ENCODE results near the gene PAX8.
A peak's percentile ranks its signal among the peaks of the same experiment; 100 is the strongest.

The PAX8 gene

DNA sequence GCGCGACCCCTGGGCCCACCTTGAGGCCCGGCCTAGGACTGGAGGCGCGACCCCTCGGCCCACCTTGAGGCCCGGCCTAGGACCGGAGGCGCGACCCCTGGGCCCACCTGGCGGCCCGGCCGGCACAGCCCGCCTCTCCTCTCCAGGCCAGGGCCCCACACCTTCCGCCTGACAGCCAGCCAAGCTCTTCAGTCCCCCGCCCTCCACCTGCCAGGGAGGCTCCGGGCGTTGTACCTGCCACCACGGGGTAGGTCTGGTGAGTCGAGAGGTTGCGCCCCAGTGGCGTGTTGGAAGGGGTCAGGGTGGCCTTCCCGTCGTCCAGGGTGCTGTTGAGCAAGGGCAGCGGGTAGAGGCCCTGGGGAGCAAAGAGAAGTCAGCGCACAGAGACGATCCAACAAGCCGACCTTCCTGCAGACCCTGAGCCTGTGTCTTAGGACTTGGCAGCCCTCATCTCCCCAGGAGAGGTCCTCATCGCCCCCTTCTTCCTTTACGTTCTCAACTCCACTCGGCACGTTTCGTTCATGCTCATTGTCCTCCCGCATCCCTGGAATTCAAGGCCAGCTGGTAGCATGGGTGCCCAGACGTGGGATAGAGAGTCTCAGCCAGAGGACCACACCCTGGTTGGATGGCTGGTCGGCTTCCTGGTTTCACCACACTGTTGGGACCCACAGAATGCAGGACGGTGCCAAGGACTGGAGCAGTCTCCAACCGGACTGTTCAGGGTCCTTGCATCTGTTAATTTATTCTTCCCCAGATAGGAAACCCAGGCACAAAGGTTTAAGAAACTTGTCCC, 42.2 kb downstream of the PAX8 start:
- no peak for DNase-seq

DNA sequence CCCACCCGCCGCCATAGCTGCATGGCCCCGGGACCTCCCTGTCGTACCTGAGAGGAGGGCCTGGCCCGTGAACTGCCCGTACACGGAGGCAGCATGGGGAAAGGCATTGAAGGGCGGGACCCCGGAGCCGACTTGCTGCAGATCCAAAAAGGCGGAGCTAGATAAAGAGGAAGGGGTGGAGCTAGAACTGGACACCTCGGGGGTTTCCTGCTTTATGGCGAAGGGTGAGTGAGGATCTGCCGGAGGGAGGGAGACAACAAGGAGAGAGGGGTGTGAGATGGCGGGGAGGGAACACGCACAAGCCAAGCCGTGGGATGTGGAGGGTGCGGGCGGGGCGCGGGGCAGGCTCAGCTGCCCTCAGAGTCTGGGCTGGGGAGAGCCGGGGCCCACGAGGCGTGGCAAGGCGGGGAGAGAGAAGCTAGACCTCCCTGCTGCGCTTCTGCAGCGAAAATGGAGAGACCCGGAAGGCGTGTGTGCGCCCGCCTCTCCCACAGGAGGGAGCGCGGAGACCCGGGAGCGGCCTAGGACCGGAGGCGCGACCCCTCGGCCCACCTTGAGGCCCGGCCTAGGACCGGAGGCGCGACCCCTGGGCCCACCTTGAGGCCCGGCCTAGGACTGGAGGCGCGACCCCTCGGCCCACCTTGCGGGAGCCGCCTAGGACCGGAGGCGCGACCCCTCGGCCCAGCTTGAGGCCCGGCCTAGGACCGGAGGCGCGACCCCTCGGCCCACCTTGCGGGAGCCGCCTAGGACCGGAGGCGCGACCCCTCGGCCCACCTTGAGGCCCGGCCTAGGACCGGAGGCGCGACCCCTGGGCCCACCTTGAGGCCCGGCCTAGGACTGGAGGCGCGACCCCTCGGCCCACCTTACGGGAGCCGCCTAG, 43.1 kb downstream of the PAX8 start:
- DNase-seq = peak in 3 of 6 experiments; percentile 20 to 49 (median 34)

DNA sequence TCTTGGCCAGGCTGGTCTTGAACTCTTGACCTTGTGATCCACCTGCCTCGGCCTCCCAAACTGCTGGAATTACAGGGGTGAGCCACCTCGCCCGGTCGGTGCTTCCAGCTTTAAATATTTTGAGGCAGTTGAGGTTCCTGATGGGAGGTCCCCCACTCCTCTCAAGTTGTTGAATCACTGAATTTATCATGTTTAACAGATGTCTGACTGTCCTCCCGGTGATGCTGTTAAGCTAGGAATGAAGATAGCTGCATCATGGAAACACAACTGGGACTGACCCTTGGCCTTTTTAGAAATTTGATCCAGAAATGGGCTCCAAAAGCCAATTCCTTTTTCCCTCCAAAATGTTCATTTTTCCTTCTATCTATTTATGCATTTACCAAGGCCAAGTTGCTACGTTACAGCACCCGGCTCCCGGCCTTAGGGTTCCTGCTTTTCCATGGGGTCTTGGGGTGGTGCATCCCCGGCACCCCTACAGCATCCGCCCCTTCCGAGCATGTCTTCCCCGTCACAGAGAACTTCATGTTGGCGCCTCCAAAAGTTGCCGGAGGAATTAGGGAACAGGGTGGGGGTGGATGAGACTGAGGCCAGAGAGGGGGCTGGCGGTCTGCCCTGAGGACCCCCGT, 43.9 kb downstream of the PAX8 start:
- no peak for DNase-seq

DNA sequence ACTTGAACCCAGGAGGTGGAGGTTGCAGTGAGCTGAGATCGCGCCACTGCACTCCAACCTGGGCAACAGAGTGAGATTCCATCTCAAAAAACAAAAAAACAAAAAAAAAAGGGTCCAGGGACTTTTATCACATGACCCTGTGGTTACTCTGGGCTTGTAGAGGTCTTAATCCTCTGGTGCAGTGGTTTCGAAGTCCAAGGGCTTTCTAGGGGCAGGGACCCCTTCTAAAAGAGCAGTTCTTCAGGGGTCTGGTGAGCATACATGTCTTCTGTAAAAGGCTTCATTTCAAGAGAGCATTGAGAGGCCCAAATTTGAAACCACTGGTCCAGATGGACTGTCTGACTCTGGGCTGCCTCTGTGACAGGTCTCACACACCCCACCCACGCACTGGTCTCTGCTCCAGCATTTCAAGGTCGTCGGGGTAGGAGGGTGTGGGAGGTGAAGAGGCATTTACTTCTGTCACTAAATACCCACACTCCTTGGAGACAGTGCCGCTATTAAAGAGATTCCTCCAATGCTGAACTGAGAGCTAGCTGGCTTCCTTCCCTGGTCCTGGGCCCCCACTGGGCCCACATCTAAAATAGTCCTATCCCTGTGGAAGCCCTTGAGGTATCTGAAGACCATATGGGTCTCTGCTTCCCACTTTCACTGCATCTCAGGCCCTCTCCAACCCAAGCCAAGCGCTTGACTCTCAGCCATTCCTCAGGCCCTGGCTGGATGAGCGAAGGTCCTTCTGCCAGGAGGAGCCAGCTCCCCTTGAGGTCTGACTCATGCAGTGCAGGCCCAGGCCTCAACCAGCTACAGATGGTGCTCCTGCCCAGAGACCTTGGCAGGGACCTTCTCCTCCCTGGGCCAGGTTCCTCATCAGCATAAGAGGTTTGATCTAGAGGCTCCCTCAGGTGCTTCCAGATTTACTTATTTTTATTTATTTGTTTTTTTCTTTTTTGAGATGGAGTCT, 44.8 kb downstream of the PAX8 start:
- no peak for DNase-seq

DNA sequence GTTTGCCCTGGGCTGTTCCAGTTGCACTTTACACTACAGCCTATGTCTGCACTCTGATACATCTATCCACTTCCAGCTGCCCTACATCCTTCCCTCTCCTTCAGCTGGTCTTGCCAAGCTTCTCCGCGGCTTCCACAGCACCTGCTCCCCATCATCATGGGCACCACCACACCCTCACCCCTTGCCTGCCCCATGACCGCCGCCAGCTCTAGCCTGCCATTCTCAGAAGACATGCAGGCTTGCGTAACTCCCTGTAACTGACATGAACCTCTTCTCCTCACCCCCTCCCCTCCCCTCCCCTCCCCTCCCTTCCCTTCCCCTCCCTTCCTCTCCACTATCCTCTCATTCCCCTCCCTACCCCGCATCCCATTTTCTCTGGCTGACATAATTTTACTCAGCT, 46.0 kb downstream of the PAX8 start:
- no peak for DNase-seq

DNA sequence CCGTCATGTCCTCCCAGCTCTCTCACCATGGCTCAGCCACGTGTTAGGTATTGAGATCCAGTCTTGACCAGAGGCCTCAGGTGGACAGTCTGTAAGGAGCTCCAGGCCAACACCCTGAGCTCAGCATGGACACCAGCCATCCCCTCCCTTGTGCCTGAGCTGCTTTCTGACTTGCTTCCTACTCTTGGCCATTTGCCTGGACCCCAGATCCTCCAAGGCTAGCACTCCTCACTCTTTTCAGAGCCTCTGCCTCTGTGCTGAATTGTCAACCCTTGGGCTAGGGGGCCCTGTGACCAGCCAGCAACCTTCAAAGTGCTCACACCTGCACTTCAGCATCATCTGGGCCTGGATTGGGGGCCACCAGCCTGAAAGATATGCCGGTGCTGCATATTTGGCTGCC, 46.6 kb downstream of the PAX8 start:
- no peak for DNase-seq

DNA sequence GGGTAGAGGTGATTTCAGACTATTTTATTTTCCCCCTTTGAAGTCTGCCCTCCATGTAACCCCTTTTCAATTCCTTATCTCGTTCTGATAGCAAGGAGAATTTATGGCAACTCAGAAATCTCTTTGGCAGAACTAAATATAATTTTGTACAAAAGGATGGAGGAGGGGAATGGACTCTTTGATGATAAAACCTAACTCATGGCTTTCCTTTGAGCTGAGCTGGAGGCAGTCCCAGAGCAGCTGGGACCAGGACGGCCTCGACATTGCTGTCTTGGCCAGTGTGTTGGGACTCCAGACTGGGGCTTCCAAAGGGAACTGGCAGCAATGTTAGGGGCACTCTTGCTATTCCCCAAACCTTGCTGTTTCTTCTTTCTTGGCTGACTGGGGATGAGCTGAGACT, 47.7 kb downstream of the PAX8 start:
- DNase-seq = no peak

DNA sequence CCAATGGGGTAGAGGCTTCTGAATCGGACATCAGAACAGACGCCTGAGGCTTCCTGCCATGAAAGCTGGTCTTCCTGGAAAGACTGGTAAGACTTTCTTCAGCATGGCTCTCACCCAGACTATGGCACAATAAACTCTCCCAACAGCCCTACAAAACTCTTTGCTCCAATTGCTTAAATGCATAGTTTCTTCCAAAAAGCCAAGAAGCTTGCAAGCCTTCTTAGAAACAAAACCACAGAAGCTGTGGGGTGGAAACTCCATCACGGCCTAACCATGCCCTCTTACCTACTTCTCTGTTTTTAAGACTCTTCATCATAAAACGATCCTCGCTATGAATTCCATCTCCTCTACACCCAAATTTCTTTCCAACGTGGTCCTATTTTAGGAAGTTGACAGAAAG, 48.2 kb downstream of the PAX8 start:
- no peak for DNase-seq

DNA sequence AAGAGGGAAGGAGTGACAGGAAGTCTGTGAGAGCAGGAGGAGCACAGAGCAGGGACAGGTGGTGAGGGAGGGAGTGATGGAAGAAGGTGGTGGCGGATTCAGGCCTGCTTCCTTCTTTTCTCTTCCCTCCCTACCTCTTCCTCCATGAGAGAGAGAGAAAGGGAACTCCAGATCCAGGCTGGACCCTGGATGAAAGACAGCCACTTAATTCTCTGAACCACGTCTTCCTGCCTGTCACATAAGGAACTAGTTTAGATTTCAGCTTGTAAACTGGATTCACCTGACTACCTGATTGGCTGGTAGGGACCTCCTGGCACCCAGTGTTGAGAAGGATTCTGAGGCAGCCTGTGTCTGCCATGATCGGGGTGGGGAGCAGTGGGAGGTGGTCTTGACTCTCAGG, 48.9 kb downstream of the PAX8 start:
- DNase-seq = no peak

DNA sequence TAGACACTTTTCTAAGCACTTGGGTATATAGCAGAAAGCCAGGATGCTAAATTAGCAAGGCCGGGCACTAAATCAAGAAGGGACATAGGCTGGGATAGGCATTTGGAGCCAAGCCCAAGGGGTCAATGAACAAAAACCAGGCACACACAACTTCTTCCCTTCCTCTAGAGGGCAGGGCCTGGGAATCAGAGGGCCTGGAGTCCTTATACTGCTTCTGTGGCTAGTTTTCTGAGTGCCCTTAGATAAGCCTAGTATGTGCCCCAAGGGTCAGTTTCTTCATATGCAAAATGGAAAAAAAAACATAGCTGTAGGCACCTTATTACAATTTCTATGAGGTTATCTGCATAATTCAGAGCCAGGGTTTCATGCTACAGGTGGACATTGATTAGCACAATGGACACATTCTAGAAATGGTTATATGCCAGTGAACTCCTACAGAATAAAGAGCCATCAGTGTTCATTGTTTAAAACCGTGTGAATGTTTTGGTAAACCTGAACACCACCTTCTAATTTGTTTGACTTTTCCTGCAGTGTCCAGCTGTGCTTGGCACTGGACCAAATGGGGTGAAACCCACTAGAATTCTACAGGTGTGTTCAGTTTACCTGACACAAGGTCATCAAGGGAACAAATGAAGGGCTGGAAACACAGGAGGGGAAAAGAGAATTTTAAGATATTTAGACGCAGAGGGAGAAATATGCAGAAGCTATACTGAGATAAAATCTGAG, 49.6 kb downstream of the PAX8 start:
- no peak for DNase-seq

DNA sequence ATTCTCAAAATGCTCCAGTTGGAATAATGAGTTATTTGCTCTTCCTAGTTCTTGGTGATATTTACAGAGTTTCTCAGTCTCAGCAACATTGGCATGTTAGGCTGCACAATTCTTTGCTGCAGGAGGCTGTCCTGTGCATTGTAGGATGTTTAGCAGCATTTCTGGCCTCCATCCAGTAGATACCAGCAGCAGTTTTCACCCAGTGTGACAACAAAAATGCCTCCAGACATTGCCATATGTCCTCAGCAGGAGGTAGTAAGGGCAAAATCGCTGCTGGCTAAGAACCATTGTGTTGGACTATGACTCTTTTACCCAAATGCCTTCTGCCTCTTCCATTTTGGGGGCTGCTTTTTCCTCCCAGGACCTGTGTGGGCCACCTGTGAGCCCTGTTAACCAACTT, 50.4 kb downstream of the PAX8 start:
- DNase-seq = no peak

DNA sequence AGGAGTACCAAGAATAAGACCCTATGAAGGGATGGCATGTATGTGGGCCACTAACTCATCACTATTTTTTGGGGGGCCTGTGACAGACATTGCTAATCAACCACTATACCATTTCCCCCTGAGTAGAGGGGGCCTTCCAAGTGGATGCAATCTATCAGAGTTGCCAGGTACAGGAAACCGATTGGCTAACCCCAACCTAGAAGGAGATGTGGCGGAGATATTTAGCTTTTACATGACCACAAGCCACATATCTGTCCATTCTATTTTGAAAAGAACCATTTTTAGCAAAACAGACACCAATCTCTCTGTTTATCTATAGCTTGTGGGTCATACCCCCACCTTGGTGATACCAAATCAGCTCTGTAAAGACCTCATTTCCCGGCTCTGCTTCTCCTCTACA, 51.0 kb downstream of the PAX8 start:
- DNase-seq = no peak

DNA sequence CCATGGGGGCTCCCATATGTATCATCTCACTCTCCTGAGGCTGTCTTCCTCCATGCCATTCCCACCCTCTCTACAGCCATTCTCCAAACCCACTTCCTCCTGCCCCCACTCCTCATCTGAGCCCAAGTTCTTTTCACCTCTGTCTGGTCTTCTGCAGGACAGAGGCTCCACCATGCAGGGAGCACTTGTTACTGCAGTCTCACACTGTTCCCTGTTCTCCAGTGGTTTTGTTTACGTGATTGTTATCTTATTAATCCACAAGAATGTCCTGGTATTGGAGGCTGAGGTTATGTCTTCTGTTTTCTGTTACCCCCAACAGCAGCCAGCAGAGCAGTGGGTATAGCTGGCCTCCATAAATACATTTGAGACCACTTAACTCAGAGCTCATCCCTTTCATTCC, 51.4 kb downstream of the PAX8 start:
- no peak for DNase-seq

DNA sequence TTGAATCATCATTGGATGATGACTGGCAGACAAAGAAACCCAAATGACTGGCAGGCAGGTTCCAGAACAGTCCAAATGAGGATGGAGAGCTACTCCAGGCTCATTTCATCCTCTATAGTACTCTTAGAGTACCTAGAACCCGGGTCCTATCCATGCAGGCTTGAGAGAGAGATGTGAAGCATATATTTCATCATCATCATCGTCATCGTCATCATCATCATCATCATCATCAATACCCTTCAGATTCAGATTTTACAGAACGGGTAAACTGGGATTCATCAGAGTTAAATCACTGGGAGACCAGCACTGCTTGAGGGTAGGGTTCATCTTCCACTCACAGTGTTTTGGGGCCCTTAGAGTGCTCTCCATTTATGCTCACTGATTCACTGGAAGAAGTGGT, 52.3 kb downstream of the PAX8 start:
- DNase-seq = no peak

DNA sequence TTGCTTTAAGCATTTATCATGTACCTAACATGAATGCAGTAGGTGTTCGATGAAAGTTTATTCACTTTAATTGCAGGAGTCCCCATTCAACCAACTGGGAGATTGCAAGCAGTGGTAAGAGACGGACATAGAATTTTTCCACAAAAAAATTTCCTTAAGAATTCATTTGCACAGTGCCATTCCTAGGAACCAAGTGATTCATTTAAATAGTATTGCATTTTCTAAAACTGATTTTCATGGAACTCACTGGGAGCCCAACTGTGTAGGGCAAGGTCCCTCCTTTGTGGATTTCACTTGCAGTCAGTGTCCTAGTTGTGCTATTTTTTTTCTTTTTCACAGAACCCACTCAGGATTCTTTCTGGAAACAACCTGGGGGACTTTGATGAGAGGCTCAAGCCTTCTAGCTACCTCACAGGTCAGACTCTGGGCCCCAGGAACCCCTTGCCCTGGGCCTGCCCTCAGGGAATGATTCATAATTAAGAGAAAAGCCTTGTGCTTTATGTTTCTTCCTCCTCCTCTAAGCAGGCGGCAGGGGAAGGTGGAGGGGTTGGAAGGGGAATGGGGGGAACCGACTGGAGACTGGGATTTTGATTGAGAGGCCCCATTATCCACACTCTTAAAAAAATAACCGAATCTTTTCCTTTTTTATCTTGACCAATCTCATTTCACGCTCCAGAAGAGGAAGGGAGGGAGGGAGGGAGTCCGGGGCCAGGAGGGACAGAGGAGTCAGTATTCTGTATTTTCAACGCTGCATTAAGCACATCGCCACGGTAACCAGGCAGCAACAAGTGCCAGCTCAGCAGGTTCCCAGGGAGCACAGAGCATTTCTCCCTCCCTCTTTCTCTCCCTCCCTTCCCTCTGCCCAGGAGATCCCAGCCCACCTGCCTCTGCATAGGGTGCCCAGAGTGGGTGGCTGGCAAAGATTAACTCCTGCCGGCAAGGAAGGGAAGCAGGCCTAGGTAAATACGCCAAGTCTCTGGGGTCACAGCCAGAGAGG, 53.2 kb downstream of the PAX8 start:
- no peak for DNase-seq

DNA sequence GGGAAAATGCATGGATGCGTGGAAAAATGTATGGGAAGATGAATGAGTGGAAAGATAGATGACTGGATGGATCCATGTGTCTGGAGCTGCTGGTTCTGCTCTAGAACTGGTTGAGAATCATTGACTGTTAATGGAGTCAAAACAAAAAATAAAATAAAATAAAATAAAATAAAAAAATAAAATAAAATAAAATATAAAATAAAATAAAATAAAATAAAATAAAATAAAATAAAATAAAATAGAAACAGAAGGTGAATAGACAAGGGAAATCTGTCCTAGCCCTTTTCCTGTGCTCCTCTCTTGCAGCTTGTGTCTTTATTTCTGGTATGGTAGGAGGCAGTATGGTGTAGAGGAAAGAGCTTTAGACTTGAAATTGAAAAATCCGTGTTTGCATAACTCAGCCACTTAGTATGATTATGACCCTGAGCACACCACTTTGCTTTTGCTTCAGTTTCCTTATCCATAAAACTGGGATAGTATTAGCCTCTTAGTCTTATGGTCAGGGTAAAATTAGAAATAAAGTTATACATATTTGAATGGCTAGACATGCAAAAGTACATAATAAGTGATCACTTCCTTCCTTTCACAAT, 54.0 kb downstream of the PAX8 start:
- DNase-seq = no peak

DNA sequence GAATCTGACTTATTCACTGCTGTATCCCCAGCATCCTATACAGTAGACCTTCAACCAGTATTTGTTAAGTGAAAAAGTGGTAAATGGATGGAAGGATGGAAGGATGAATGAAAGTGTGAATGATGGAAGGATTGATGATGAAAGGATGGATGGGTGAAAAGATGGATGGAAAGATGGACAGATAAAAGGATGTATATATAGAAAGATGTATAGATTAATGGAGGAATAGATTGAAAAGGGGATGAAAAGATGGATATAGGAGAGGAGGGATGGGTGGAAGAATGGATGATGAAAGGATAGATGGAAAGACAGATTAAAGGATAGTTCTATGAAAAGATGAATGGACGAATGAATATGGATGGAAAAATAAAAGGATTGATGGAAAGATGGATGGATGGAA, 54.9 kb downstream of the PAX8 start:
- no peak for DNase-seq

DNA sequence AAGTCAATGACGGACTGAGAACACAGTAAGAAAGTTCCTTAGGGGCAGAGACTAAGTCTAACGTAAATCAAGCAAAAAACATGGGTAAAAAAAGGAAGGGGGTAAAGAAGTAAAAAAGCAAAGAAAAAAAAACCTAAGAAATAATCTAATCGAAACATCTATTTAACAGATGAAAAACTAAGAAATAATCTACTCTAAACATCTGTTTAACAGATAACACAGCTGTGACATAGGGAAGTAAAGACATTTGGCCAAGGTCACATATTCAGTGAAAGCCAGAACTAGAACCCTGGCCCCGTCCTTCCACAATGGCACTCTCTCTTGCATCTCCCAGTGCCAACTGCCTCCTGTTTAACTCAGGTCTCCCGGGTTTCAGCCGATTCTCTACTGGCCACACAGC, 56.9 kb downstream of the PAX8 start:
- no peak for DNase-seq

DNA sequence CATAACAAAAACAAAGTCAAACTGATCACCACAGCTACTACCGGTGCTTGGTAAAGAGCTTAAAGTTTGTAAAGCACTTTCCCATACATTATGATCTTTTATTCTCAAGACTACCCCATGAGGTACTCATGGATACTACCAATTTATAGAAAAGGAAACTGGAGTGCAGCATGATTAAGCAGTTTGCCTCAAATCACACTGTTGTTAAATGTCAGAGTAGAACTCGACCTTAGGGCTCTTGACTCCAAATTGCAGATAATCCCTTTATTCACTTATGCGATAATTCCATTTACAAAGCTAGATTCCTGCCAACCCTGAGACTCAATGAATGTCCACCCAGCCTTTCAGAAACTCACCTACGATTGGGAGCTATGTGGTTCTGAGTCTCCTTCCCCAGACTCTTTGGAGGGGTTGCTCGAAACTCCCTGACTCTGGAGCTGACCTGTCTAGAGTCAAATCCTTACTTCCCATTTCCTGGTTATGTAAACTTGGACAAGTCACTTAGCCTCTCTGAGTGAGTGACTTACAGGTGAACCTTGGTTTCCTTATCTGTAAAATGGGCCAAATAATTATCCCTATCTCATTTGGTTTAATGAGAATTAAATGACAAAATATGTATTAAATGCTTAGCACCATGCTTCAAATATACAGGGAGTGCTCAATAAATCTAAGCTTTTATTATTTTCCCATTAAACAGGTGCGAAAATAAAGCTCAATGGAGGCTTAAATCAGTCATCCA, 57.6 kb downstream of the PAX8 start:
- DNase-seq = no peak
